Activated naive CD4-positive, alpha-beta T cell treated with anti-CD3 and anti-CD28 coated beads, Interleukin-2, amount 50 U/mL, for 72 hours (primary cell): ENCODE measurements around the gene LRRC27. TPM values are rescaled to one million over a fixed set of nuclear protein-coding genes. Genes with fewer than 3 reads are reported as not detected.

Experiments
- ATAC-seq, 2 donors: fragments of 150-1000 bp; cut with Tn5 transposase; 2 replicates each; pipeline ENCODE4 v1.10.0; 2021; ENCODE audit warnings: mild to moderate bottlenecking in 2 of 2, moderate library complexity in 2 of 2
- DNase-seq, 2 donors: peaks; one replicate each; pipeline ENCODE4 v3.0.0; 2021 to 2022; ENCODE audit warnings: low spot score in 2 of 2
- H3K27ac Mint-ChIP-seq, 2 donors: one replicate each; pipeline ENCODE4 v1.8.0; 2022; ENCODE audit warnings: mild to moderate bottlenecking in 2 of 2, mixed read lengths in 2 of 2
- H3K36me3 Mint-ChIP-seq, 2 donors: one replicate each; pipeline ENCODE4 v1.8.0; 2022; ENCODE audit warnings: mixed read lengths in 2 of 2
- H3K9me3 Mint-ChIP-seq, 2 donors: one replicate each; pipeline ENCODE4 v1.8.0; 2022; ENCODE audit warnings: mixed read lengths in 2 of 2
- total RNA-seq, 2 donors: library from RNA; stranded (reverse); gene quantifications; one replicate each; pipeline ENCODE4 v1.2.3, GENCODE V29; 2022

Gene LRRC27
- total RNA-seq, 2 donors from 2014 or later = 4.1 to 7.2 TPM

- Mint-ChIP-seq H3K9me3 (no peaks in the 10 kb centered on the region), H3K27ac (no peak overlapping the region), H3K36me3 (no peaks in the 10 kb centered on the region)
- no peak for DNase-seq
- no peak for ATAC-seq
These were observed 70.8 kb downstream of the LRRC27 start for GRCh38 chr10:132402781-132403241.

- no peak overlapping the region for H3K27ac Mint-ChIP-seq
- DNase-seq (no peak), ATAC-seq (no peak)
- H3K9me3 Mint-ChIP-seq = no peaks in the 10 kb centered on the region
- H3K36me3 Mint-ChIP-seq = no peaks in the 10 kb centered on the region
These were observed 71.6 kb downstream of the LRRC27 start for GRCh38 chr10:132403511-132404168.

GRCh38 chr10:132404169-132404880 lies 72.3 kb downstream of the LRRC27 start:
- DNase-seq = no peak
- H3K9me3 Mint-ChIP-seq = no peaks in the 10 kb centered on the region
- H3K36me3 Mint-ChIP-seq = no peaks in the 10 kb centered on the region
- H3K27ac Mint-ChIP-seq = no peak overlapping the region
- ATAC-seq = no peak

- DNase-seq = no peak
- no peaks in the 10 kb centered on the region for H3K36me3 Mint-ChIP-seq
- no peak for ATAC-seq
- H3K9me3 Mint-ChIP-seq = no peaks in the 10 kb centered on the region
- H3K27ac Mint-ChIP-seq = no peak overlapping the region
These were observed 73.0 kb downstream of the LRRC27 start for GRCh38 chr10:132404911-132405462.

GRCh38 chr10:132405463-132405991 lies 73.5 kb downstream of the LRRC27 start:
- no peaks in the 10 kb centered on the region for H3K9me3 Mint-ChIP-seq
- ATAC-seq = no peak
- no peaks in the 10 kb centered on the region for H3K36me3 Mint-ChIP-seq
- H3K27ac Mint-ChIP-seq = peak overlapping the region in 1 of 2 donors; percentile 39
- no peak for DNase-seq

GRCh38 chr10:132406181-132406580 lies 74.2 kb downstream of the LRRC27 start:
- Mint-ChIP-seq H3K27ac (peak overlapping the region in 1 of 2 donors; percentile 39), H3K9me3 (no peaks in the 10 kb centered on the region), H3K36me3 (no peaks in the 10 kb centered on the region)
- no peak for DNase-seq
- no peak for ATAC-seq

GRCh38 chr10:132406750-132407149 lies 74.8 kb downstream of the LRRC27 start:
- Mint-ChIP-seq H3K9me3 (no peaks in the 10 kb centered on the region), H3K36me3 (no peaks in the 10 kb centered on the region), H3K27ac (no peak overlapping the region)
- DNase-seq (no peak), ATAC-seq (no peak)

GRCh38 chr10:132407243-132407746 lies 75.3 kb downstream of the LRRC27 start:
- Mint-ChIP-seq H3K36me3 (no peaks in the 10 kb centered on the region), H3K9me3 (no peaks in the 10 kb centered on the region), H3K27ac (peak overlapping the region in 1 of 2 donors; percentile 22)
- no peak for ATAC-seq
- DNase-seq = no peak

GRCh38 chr10:132407846-132408278 lies 75.9 kb downstream of the LRRC27 start:
- no peaks in the 10 kb centered on the region for H3K36me3 Mint-ChIP-seq
- H3K27ac Mint-ChIP-seq = peak overlapping the region in 1 of 2 donors; percentile 36
- no peaks in the 10 kb centered on the region for H3K9me3 Mint-ChIP-seq
- ATAC-seq (peak in 1 of 2 donors; percentile 14), DNase-seq (no peak)

GRCh38 chr10:132408367-132408781 lies 76.4 kb downstream of the LRRC27 start:
- ATAC-seq = peak; percentile 39 to 69
- no peaks in the 10 kb centered on the region for H3K9me3 Mint-ChIP-seq
- no peak for DNase-seq
- H3K36me3 Mint-ChIP-seq = no peaks in the 10 kb centered on the region
- peak overlapping the region in 1 of 2 donors; percentile 36 for H3K27ac Mint-ChIP-seq

GRCh38 chr10:132408823-132409666 lies 77.1 kb downstream of the LRRC27 start:
- ATAC-seq = peak in 1 of 2 donors; percentile 4
- Mint-ChIP-seq H3K36me3 (no peaks in the 10 kb centered on the region), H3K27ac (no peak overlapping the region), H3K9me3 (no peaks in the 10 kb centered on the region)
- DNase-seq = no peak

- DNase-seq (no peak), ATAC-seq (no peak)
- Mint-ChIP-seq H3K27ac (peak overlapping the region in 1 of 2 donors; percentile 66), H3K36me3 (no peaks in the 10 kb centered on the region), H3K9me3 (no peaks in the 10 kb centered on the region)
These were observed 77.7 kb downstream of the LRRC27 start for GRCh38 chr10:132409667-132410028.

GRCh38 chr10:132410056-132410778 lies 78.2 kb downstream of the LRRC27 start:
- Mint-ChIP-seq H3K27ac (peak overlapping the region in 1 of 2 donors; percentile 86), H3K9me3 (no peaks in the 10 kb centered on the region), H3K36me3 (no peaks in the 10 kb centered on the region)
- ATAC-seq = no peak
- DNase-seq = no peak

- Mint-ChIP-seq H3K9me3 (no peaks in the 10 kb centered on the region), H3K36me3 (no peaks in the 10 kb centered on the region), H3K27ac (no peak overlapping the region)
- no peak for ATAC-seq
- no peak for DNase-seq
These were observed 79.0 kb downstream of the LRRC27 start for GRCh38 chr10:132410779-132411532.

GRCh38 chr10:132411561-132412253 lies 79.7 kb downstream of the LRRC27 start:
- Mint-ChIP-seq H3K36me3 (no peaks in the 10 kb centered on the region), H3K9me3 (no peaks in the 10 kb centered on the region), H3K27ac (peak overlapping the region in 1 of 2 donors; percentile 65)
- no peak for ATAC-seq
- no peak for DNase-seq
